ENCODE results near the gene RNF148.

DNA sequence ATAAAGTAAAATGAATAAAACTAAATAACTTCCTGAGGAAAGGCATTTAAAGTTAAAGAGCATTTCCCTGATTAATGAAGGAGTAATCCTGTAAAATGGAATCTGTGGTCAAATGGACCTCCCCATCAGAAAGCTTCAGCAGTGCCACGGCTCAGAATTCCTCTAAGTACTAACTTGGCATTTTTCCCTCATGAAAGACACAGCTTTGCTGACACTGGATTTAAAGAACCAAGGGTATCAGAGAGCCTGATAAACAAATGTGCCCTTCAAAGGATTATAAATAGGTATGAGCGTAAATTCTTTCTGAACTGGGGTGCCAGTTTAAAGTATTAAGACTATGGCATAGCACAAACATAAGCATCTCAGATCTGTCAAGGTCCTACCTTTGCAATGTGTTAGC, 24.2 kb upstream of the RNF148 start:
- TF ChIP-seq POLR2A (IDR thresholded peaks at IDR 0.05) = no peak
- TF ChIP-seq, protein P1, sequence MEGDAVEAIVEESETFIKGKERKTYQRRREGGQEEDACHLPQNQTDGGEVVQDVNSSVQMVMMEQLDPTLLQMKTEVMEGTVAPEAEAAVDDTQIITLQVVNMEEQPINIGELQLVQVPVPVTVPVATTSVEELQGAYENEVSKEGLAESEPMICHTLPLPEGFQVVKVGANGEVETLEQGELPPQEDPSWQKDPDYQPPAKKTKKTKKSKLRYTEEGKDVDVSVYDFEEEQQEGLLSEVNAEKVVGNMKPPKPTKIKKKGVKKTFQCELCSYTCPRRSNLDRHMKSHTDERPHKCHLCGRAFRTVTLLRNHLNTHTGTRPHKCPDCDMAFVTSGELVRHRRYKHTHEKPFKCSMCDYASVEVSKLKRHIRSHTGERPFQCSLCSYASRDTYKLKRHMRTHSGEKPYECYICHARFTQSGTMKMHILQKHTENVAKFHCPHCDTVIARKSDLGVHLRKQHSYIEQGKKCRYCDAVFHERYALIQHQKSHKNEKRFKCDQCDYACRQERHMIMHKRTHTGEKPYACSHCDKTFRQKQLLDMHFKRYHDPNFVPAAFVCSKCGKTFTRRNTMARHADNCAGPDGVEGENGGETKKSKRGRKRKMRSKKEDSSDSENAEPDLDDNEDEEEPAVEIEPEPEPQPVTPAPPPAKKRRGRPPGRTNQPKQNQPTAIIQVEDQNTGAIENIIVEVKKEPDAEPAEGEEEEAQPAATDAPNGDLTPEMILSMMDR (IDR thresholded peaks at IDR 0.05) = no peak
- no peak for TF ChIP-seq EP300 (IDR thresholded peaks at IDR 0.05)
